Measurements from ENCODE around the gene CENPV.
"Not testable (repeated sequence)": the region's sequence is repeated elsewhere in the genome, so short reads cannot be mapped to it uniquely, and the experiment has no call there.

- TF ChIP-seq CTCF (IDR thresholded peaks at IDR 0.05; ENCODE audit: low read depth, low read length); EZH2phosphoT487 (IDR thresholded peaks at IDR 0.05; ENCODE audit: low read depth): not testable (repeated sequence)
Observed at GRCh38 chr17:16296072-16296471, 57.2 kb downstream of the CENPV start.
